Loucy (cell line): Measurements from ENCODE around the gene CRTC1.

ENCODE experiments used
- H2AFZ ChIP-seq: fragments of 200-600 bp; sonication (generic); 2 replicates; pipeline ENCODE4 v1.6.0; 2016; ENCODE audit warnings: antibody characterized with exemption, mild to moderate bottlenecking, low read length, moderate library complexity
- H3F3A ChIP-seq: fragments of 200-600 bp; 2 replicates; pipeline ENCODE4 v1.6.0; 2016; ENCODE audit warnings: antibody characterized with exemption, low read depth, mild to moderate bottlenecking
- H3K27me3 ChIP-seq: fragments of 200-600 bp; sonication (generic); 2 replicates; pipeline ENCODE4 v1.6.1; 2014; ENCODE audit warnings: low read length, mild to moderate bottlenecking; ENCODE audit not compliant: insufficient read depth, poor library complexity, severe bottlenecking
- H3K36me3 ChIP-seq: fragments of 200-600 bp; sonication (generic); 2 replicates; pipeline ENCODE4 v1.6.1; 2016; ENCODE audit warnings: low read length; ENCODE audit not compliant: insufficient read depth
- H3K4me1 ChIP-seq: fragments of 200-600 bp; sonication (generic); 2 replicates; pipeline ENCODE4 v1.5.1; 2014; ENCODE audit warnings: low read length, mild to moderate bottlenecking; ENCODE audit not compliant: insufficient read depth, poor library complexity, severe bottlenecking
- H3K4me2 ChIP-seq: fragments of 200-600 bp; sonication (generic); 2 replicates; pipeline ENCODE4 v1.6.0; 2014; ENCODE audit warnings: antibody characterized with exemption, low read length, low read depth, mild to moderate bottlenecking; ENCODE audit not compliant: poor library complexity, severe bottlenecking
- H3K4me3 ChIP-seq: fragments of 200-600 bp; sonication (generic); 2 replicates; pipeline ENCODE4 v1.5.1; 2014; ENCODE audit warnings: low read length, mild to moderate bottlenecking, mixed read lengths; ENCODE audit not compliant: poor library complexity, severe bottlenecking
- H3K79me2 ChIP-seq: fragments of 200-600 bp; sonication (generic); 2 replicates; pipeline ENCODE4 v1.6.1; 2014; ENCODE audit warnings: low read length; ENCODE audit not compliant: insufficient read depth
- H3K9ac ChIP-seq: fragments of 200-600 bp; sonication (generic); 2 replicates; pipeline ENCODE4 v1.6.0; 2014; ENCODE audit warnings: mild to moderate bottlenecking, low read depth, low read length, moderate library complexity; ENCODE audit not compliant: poor library complexity, severe bottlenecking
- H3K9me2 ChIP-seq: fragments of 200-600 bp; sonication (generic); replicated peaks from 2 replicates; pipeline ENCODE4 v1.6.1; 2016; ENCODE audit warnings: low read depth, low read length, mixed read lengths
- H3K9me3 ChIP-seq: fragments of 200-600 bp; sonication (generic); 2 replicates; pipeline ENCODE4 v1.6.1; 2014; ENCODE audit warnings: mild to moderate bottlenecking, antibody characterized with exemption, low read length, low read depth; ENCODE audit not compliant: insufficient read depth
- H4K20me1 ChIP-seq: fragments of 200-600 bp; sonication (generic); 2 replicates; pipeline ENCODE4 v1.6.0; 2014; ENCODE audit warnings: antibody characterized with exemption, low read length, mild to moderate bottlenecking; ENCODE audit not compliant: insufficient read depth, poor library complexity, severe bottlenecking
- EZH2phosphoT487 ChIP-seq: fragments of 200-600 bp; IDR thresholded peaks from 2 replicates; pipeline ENCODE4 v1.6.1; 2018; ENCODE audit warnings: antibody characterized with exemption, mild to moderate bottlenecking, moderate library complexity, borderline replicate concordance
- TF ChIP-seq, protein P1 (sequence below): fragments of 200-600 bp; sonication (generic); conservative IDR thresholded peaks from 2 replicates; pipeline ENCODE4 v1.5.1; 2014; ENCODE audit warnings: mild to moderate bottlenecking, antibody characterized with exemption, low read length

Gene CRTC1

DNA sequence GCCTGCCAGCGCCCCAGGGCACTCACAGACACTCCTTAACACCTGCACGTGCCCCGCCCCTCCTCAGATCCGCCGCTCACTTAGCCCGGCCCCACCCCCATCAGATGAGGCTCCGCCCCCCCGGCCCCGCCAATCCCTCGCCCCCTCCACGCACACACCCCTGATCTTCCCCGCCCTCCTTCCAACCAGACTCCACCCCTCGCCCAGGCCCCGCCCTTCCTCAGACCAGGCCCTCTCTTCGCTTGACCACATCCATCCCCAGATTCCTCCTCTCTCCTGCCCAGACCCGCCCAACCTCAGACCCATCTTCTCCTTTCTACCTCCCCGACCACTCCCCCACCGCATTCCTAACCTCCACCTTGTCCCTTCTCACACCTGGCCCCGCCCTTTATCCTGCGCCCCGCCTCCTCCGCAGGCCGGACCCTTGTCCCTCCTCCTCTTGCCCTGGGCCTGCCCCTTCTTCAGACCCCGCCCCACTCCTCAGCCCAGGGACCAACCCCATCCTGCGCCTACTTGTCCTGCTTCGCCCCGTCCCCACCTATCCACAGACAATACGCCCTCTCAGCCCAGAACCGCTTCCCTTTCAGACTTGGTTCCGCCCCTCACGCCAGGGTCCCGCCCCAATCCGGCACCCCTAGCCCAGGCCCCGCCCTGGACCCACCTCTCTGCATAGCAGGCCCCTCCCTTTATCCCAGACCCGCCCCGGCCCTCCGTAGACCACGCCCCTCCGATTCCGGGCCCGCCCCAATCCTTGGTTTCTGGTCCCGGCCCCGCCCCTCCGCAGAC lies 47.1 kb upstream of the CRTC1 start:
- H3K9me3 ChIP-seq = no peaks in the 10 kb centered on the region
- H4K20me1 ChIP-seq = peaks cover 5% of the 10 kb centered on the region
- no peaks in the 10 kb centered on the region for H3F3A ChIP-seq
- peaks cover 16% of the 10 kb centered on the region; the same call in 1 of the 2 replicates for H3K79me2 ChIP-seq
- H3K9me2 ChIP-seq = no peaks in the 10 kb centered on the region
- TF ChIP-seq, protein P1, sequence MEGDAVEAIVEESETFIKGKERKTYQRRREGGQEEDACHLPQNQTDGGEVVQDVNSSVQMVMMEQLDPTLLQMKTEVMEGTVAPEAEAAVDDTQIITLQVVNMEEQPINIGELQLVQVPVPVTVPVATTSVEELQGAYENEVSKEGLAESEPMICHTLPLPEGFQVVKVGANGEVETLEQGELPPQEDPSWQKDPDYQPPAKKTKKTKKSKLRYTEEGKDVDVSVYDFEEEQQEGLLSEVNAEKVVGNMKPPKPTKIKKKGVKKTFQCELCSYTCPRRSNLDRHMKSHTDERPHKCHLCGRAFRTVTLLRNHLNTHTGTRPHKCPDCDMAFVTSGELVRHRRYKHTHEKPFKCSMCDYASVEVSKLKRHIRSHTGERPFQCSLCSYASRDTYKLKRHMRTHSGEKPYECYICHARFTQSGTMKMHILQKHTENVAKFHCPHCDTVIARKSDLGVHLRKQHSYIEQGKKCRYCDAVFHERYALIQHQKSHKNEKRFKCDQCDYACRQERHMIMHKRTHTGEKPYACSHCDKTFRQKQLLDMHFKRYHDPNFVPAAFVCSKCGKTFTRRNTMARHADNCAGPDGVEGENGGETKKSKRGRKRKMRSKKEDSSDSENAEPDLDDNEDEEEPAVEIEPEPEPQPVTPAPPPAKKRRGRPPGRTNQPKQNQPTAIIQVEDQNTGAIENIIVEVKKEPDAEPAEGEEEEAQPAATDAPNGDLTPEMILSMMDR = no peak
- TF ChIP-seq EZH2phosphoT487 = no peak
- peak overlapping the region; percentile 90 for H2AFZ ChIP-seq
- H3K9ac ChIP-seq = peak overlapping the region; percentile 91
- H3K4me2 ChIP-seq = peak overlapping the region; percentile 91
- H3K4me1 ChIP-seq = peaks cover 11% of the 10 kb centered on the region
- H3K4me3 ChIP-seq = peak overlapping the region; percentile 95
- no peaks in the 10 kb centered on the region for H3K27me3 ChIP-seq
- no peaks in the 10 kb centered on the region for H3K36me3 ChIP-seq

DNA sequence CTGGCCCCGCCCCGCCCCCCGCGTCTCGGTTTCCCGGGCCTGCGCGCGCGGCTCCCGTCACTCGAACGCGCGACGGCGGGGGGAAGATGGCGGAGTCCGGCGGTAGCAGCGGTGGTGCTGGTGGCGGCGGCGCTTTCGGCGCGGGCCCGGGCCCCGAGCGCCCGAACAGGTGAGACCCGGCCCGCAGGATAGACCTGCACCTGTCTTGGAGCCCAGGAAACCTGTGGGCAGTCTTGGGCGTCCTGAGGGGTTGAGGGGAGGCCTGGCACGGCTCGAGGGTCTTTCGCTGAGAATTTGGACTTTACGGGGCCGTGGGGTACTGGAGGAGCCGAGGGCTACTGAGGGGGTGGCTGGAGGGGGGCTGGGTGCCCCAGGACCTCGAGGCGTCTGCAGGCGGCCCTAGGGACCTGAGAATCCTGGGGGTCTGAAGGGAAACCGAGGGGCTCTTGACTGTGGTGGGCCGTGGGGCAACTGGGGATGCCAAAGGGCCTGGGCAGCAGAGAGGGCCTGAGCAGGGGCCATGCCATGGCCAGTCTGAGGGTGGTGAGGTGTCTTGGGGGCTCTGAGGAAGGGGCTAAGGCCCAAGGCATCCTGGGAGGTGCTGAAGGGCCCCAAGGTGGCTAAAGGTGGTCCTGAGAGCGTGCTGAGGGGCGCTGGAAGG lies 46.4 kb upstream of the CRTC1 start, which contains the start of gene KLHL26:
TSS of gene KLHL26 (plus strand) at position 60 of the 661 bp plus-strand sequence. CDS start at position 87, 27 bp downstream.
- H2AFZ ChIP-seq = peak within 1 kb of the TSS; percentile 90
- TF ChIP-seq EZH2phosphoT487 = no peak
- TF ChIP-seq, protein P1 = no peak
- peak within 1 kb of the TSS; percentile 95 for H3K4me3 ChIP-seq
- H3K9ac ChIP-seq = peak within 1 kb of the TSS; percentile 91
- H3K4me1 ChIP-seq = peaks cover 11% of the 10 kb centered on the region
- no peaks in the 10 kb centered on the region for H3K9me3 ChIP-seq
- H3K79me2 ChIP-seq = peaks cover 19% of the 10 kb centered on the region; the same call in 1 of the 2 replicates
- peaks cover 5% of the 10 kb centered on the region for H4K20me1 ChIP-seq
- H3K9me2 ChIP-seq = no peaks in the 10 kb centered on the region
- no peaks in the 10 kb centered on the region for H3K27me3 ChIP-seq
- H3F3A ChIP-seq = no peaks in the 10 kb centered on the region
- no peaks in the 10 kb centered on the region for H3K36me3 ChIP-seq
- peak within 1 kb of the TSS; percentile 91 for H3K4me2 ChIP-seq

DNA sequence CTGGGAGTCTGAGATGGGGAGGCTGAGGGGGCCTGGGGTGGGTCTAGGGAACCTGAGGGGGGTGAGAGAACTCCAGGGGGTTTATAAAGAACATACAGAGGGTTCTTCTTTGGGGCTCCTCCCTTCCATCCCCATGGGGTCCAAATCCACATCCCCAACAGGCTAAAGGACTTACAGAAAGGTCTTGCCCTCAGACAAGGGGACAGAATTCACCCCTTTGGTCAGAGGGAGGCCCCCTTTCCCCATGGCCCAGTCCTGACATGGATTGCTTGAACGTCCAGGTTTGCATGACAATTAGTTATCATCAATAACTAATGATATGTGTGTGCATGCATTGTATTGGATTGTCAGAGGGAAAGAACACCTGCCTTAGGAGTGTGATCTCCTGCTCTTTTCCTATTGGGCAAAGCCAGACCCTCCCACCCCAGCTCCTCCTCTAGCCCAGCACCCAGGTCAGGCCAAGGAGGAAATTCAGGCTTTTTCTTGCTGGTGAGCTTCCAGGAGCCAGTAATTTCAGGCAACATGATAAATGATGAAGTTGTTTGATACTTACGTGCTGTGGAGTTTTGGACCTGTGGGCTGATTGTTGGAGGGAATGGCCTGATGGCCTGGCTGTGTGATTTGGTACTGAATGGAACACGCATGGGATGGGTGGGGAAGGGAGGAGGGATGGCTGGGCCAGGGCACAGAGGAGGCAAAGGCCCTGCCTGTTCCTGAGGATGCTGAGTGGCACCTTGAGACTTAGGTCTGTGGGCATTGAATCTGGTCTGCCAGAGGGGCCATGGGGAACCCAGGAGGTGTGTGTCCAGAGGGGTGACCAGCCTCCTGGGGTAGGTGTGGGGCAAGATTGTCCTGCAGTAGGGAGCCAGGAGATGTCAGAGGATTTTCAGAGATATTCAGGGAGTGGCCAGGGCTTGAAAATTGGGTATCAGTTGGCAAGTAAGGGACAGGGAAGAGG lies 45.5 kb upstream of the CRTC1 start:
- Histone ChIP-seq H3K4me3 (peak overlapping the region; percentile 95), H3K9ac (peak overlapping the region; percentile 91)

More for the DNA sequence above, 45.5 kb upstream of the CRTC1 start:
- H3K36me3 ChIP-seq = no peaks in the 10 kb centered on the region
- no peak for TF ChIP-seq EZH2phosphoT487
- TF ChIP-seq, protein P1 = no peak
- peaks cover 11% of the 10 kb centered on the region for H3K4me1 ChIP-seq
- H2AFZ ChIP-seq = no peak overlapping the region
- no peaks in the 10 kb centered on the region for H3K9me2 ChIP-seq
- no peaks in the 10 kb centered on the region for H3K9me3 ChIP-seq
- H4K20me1 ChIP-seq = peaks cover 5% of the 10 kb centered on the region
- H3F3A ChIP-seq = no peaks in the 10 kb centered on the region
- no peaks in the 10 kb centered on the region for H3K27me3 ChIP-seq
- peaks cover 20% of the 10 kb centered on the region; the same call in 1 of the 2 replicates for H3K79me2 ChIP-seq
- H3K4me2 ChIP-seq = peak overlapping the region; percentile 91
